HCT116 (cell line): Measurements from ENCODE around the gene ZNF165. TPM values are rescaled to one million over a fixed set of nuclear protein-coding genes. Genes with fewer than 3 reads are reported as not detected.

Source experiments
- ATAC-seq: fragments of 200-7000 bp; cut with Tn5 transposase; 2 replicates; pipeline ENCODE4 v1.9.1; 2020; ENCODE audit warnings: mild to moderate bottlenecking, moderate library complexity
- BruUV-seq: library from RNA; stranded (reverse); fragments of 400-500 nt; replicated peaks from 2 replicates; lab custom pipeline; 2021; lab: Mats Ljungman, UMichigan
- CTCF ChIA-PET: fragments of 300-600 bp; sonication (Branson Sonifier 250); formaldehyde crosslinking; loops from one replicate; lab custom pipeline; 2021; ENCODE audit warnings: antibody characterized with exemption; lab: Charles Lee
- POLR2A ChIA-PET: fragments of 300-600, 350-600 bp; sonication (Branson Sonifier 250); formaldehyde crosslinking; loops from one replicate; lab custom pipeline; 2021; ENCODE audit warnings: antibody characterized with exemption; lab: Charles Lee
- RAD21 ChIA-PET, 2 experiments: fragments of 300-600 bp; sonication (Branson Sonifier 250); formaldehyde crosslinking; loops; one replicate each; lab custom pipeline; 2023; ENCODE audit warnings: low total read pairs in 2 of 2; ENCODE audit not compliant: uncharacterized antibody in 2 of 2, unreplicated experiment in 2 of 2, low non-redundant PET in 1 of 2; lab: Charles Lee
- DNase-seq: peaks from one replicate; pipeline ENCODE4 v3.0.0-alpha.2; 2010; ENCODE audit warnings: low read depth, low spot score
- H2AFZ ChIP-seq: fragments of 200-600 bp; shearing (Covaris generic), sonication (generic); 2 replicates; pipeline ENCODE4 v1.6.1; 2017; ENCODE audit warnings: low read depth, mixed run types, mixed read lengths, antibody characterized with exemption, low read length; ENCODE audit not compliant: poor library complexity, severe bottlenecking
- H3K27ac ChIP-seq: 2 replicates; pipeline ENCODE4 v1.5.1; 2012; ENCODE audit warnings: low read depth, low read length
- H3K27me3 ChIP-seq: fragments of 200-600 bp; sonication (generic); 2 replicates; pipeline ENCODE4 v1.6.1; 2016; ENCODE audit warnings: mixed run types, low read length, mixed read lengths; ENCODE audit not compliant: insufficient read depth
- H3K36me3 ChIP-seq, 2 experiments: fragments of 200-500 bp in 1 of 2; fragments of 200-600 bp in 1 of 2; sonication (Bioruptor generic) in 1 of 2; sonication (generic) in 1 of 2; 2 replicates each; pipeline versions ENCODE4 v1.5.1 to v1.6.1; 2014 to 2016; ENCODE audit warnings: low read length in 2 of 2, inconsistent platforms in 1 of 2, mixed read lengths in 1 of 2, mixed run types in 1 of 2; ENCODE audit not compliant: insufficient read depth in 2 of 2, control insufficient read depth in 1 of 2
- H3K4me1 ChIP-seq, 2 experiments: fragments of 200-600 bp in 1 of 2; sonication (generic) in 1 of 2; 2 replicates each; pipeline versions ENCODE4 v1.5.1 to v1.6.1; 2012 to 2017; ENCODE audit warnings: low read length in 2 of 2, inconsistent platforms in 1 of 2, mild to moderate bottlenecking in 1 of 2, mixed read lengths in 1 of 2, mixed run types in 1 of 2, moderate library complexity in 1 of 2; ENCODE audit not compliant: insufficient read depth in 2 of 2, control insufficient read depth in 1 of 2
- H3K4me2 ChIP-seq: fragments of 200-600 bp; sonication (generic); 2 replicates; pipeline ENCODE4 v1.6.1; 2017; ENCODE audit warnings: mixed run types, low read length, mixed read lengths
- H3K4me3 ChIP-seq, 2 experiments: fragments of 200-600 bp in 1 of 2; sonication (generic) in 1 of 2; replicated peaks in 1 of 2; 2 replicates each; pipeline ENCODE4 v1.5.1; 2011 to 2016; ENCODE audit warnings: low read length in 2 of 2, control low read depth in 1 of 2, low read depth in 1 of 2, mild to moderate bottlenecking in 1 of 2, mixed read lengths in 1 of 2, mixed run types in 1 of 2
- H3K79me2 ChIP-seq: fragments of 200-600 bp; sonication (generic); 2 replicates; pipeline ENCODE4 v1.6.1; 2017; ENCODE audit warnings: mild to moderate bottlenecking, mixed run types, low read length, moderate library complexity, mixed read lengths; ENCODE audit not compliant: insufficient read depth
- H3K9ac ChIP-seq: fragments of 200-600 bp; sonication (generic); 2 replicates; pipeline ENCODE4 v1.6.1; 2016; ENCODE audit warnings: low read length, mixed read lengths
- H3K9me2 ChIP-seq: fragments of 200-600 bp; sonication (generic), shearing (Covaris generic); 2 replicates; pipeline ENCODE4 v1.6.1; 2017; ENCODE audit warnings: mixed run types, mild to moderate bottlenecking, moderate library complexity; ENCODE audit not compliant: insufficient read depth
- H3K9me3 ChIP-seq, 2 experiments: fragments of 200-500 bp in 1 of 2; fragments of 200-600 bp in 1 of 2; sonication (Bioruptor generic) in 1 of 2; sonication (generic) in 1 of 2; 2 replicates each; pipeline ENCODE4 v1.6.1; 2014 to 2017; ENCODE audit warnings: low read length in 2 of 2, mixed read lengths in 2 of 2, inconsistent platforms in 1 of 2, low read depth in 1 of 2, mild to moderate bottlenecking in 1 of 2, mixed run types in 1 of 2, moderate library complexity in 1 of 2; ENCODE audit not compliant: control insufficient read depth in 1 of 2, insufficient read depth in 1 of 2
- H4K20me1 ChIP-seq: fragments of 200-600 bp; sonication (generic), shearing (Covaris generic); 2 replicates; pipeline ENCODE4 v1.6.1; 2017; ENCODE audit warnings: mixed run types, mild to moderate bottlenecking, moderate library complexity; ENCODE audit not compliant: insufficient read depth
- ATF3 ChIP-seq: IDR thresholded peaks from 2 replicates; pipeline ENCODE4 v1.6.1; 2012
- CBX3 ChIP-seq: IDR thresholded peaks from 2 replicates; pipeline ENCODE4 v1.6.1; 2012; ENCODE audit warnings: low read depth
- MAX ChIP-seq: IDR thresholded peaks from 2 replicates; pipeline ENCODE4 v1.6.1; 2012
- POLR2A ChIP-seq: IDR thresholded peaks from 2 replicates; pipeline ENCODE4 v1.7.0; 2011; ENCODE audit warnings: borderline replicate concordance; ENCODE audit not compliant: insufficient read depth, insufficient read length; ENCODE audit errors: extremely low read depth
- POLR2AphosphoS5 ChIP-seq: IDR thresholded peaks from 2 replicates; pipeline ENCODE4 v1.6.1; 2011; ENCODE audit warnings: mild to moderate bottlenecking, low read depth, low read length, moderate library complexity
- REST ChIP-seq: IDR thresholded peaks from 2 replicates; pipeline ENCODE4 v1.6.1; 2012; ENCODE audit warnings: low read depth
- SP1 ChIP-seq: IDR thresholded peaks from 2 replicates; pipeline ENCODE4 v1.6.1; 2012; ENCODE audit warnings: low read depth
- SRF ChIP-seq: IDR thresholded peaks from 2 replicates; pipeline ENCODE4 v1.6.1; 2012; ENCODE audit warnings: low read depth
- TCF7L2 ChIP-seq: IDR thresholded peaks from 2 replicates; pipeline ENCODE4 v1.7.0; 2011; ENCODE audit warnings: borderline replicate concordance, inconsistent platforms; ENCODE audit not compliant: insufficient read depth, insufficient read length; ENCODE audit errors: extremely low read depth
- ZFX ChIP-seq: fragments of 450-650 bp; IDR thresholded peaks from 2 replicates; pipeline ENCODE4 v1.6.1; 2017
- intact Hi-C: fragments of 100-400 bp; cut with micrococcal nuclease; formaldehyde crosslinking; loops from 2 replicates; pipeline ENCODE4 v1.10.0; 2022
- total RNA-seq: library from RNA; stranded (reverse); gene quantifications from one replicate; pipeline ENCODE4 v1.2.1, GENCODE V29; 2021; ENCODE audit not compliant: unreplicated experiment
- TF ChIP-seq, protein P1 (sequence below), 3 experiments: fragments of 200-600 bp in 1 of 3; sonication (generic) in 1 of 3; IDR thresholded peaks in 2 of 3; conservative IDR thresholded peaks in 1 of 3; 2 replicates each; pipeline ENCODE4 v1.5.1; 2012 to 2017; ENCODE audit warnings: low read depth in 2 of 3, low read length in 2 of 3, antibody characterized with exemption in 1 of 3, borderline replicate concordance in 1 of 3, control low read depth in 1 of 3, mild to moderate bottlenecking in 1 of 3, mixed read lengths in 1 of 3, mixed run types in 1 of 3, moderate library complexity in 1 of 3; ENCODE audit not compliant: insufficient read depth in 1 of 3
- TF ChIP-seq, protein P2 (sequence below): IDR thresholded peaks from 2 replicates; pipeline ENCODE4 v1.6.1; 2011; ENCODE audit warnings: mild to moderate bottlenecking, low read length, moderate library complexity; ENCODE audit not compliant: insufficient replicate concordance; ENCODE audit errors: extremely low read depth

Gene ZNF165
- total RNA-seq, 1 experiment from 2014 or later: 11.2 TPM

- DNase-seq (no peak), ATAC-seq (no peak)
- no TSS peak for BruUV-seq
- no peak overlapping the region for H2AFZ ChIP-seq
- H4K20me1 ChIP-seq: no peaks in the 10 kb centered on the region
- no peak overlapping the region for H3K9ac ChIP-seq
- H3K4me1 ChIP-seq: peaks cover 0 to 5% of the 10 kb centered on the region in 2 experiments; a peak in 2 of 4 replicates
- no peaks in the 10 kb centered on the region for H3K9me2 ChIP-seq
- no peaks in the 10 kb centered on the region for H3K36me3 ChIP-seq
- no peaks in the 10 kb centered on the region for H3K9me3 ChIP-seq
- RAD21 ChIA-PET: no interaction called here
- H3K4me3 ChIP-seq: no peak overlapping the region
- CTCF ChIA-PET: no interaction called here
- intact Hi-C loops: no loop called here
- no peak overlapping the region for H3K27ac ChIP-seq
- H3K79me2 ChIP-seq: no peaks in the 10 kb centered on the region
- TF ChIP-seq POLR2A (no peak), REST (no peak), TCF7L2 (no peak), SRF (no peak), SP1 (no peak), MAX (no peak)
- POLR2A ChIA-PET: no interaction called here
- no peaks in the 10 kb centered on the region for H3K27me3 ChIP-seq
- H3K4me2 ChIP-seq: no peak overlapping the region
These were observed 27.1 kb downstream of the ZNF165 start for GRCh38 chr6:28107506-28107905.

GRCh38 chr6:28111964-28112363 is 31.6 kb downstream of the ZNF165 start:
- no peaks in the 10 kb centered on the region for H3K9me2 ChIP-seq
- BruUV-seq: no TSS peak
- H2AFZ ChIP-seq: no peak overlapping the region
- H3K27ac ChIP-seq: no peak overlapping the region
- no peak overlapping the region for H3K9ac ChIP-seq
- ATAC-seq (no peak), DNase-seq (no peak)
- H3K4me2 ChIP-seq: no peak overlapping the region
- CTCF ChIA-PET: no interaction called here
- no peaks in the 10 kb centered on the region for H3K27me3 ChIP-seq
- RAD21 ChIA-PET: no interaction called here
- intact Hi-C loops: no loop called here
- H4K20me1 ChIP-seq: no peaks in the 10 kb centered on the region
- no peaks in the 10 kb centered on the region for H3K9me3 ChIP-seq
- H3K36me3 ChIP-seq: peaks cover 4% of the 10 kb centered on the region in 2 experiments; a peak in 1 of 4 replicates
- no peaks in the 10 kb centered on the region for H3K4me1 ChIP-seq
- POLR2A ChIA-PET: interaction anchor here (0.9 kb wide), 1 partner anchor 12 kb away, joined by 3 read pairs; the partner anchor contains the start of gene ZSCAN16
- no peaks in the 10 kb centered on the region for H3K79me2 ChIP-seq
- no peak overlapping the region for H3K4me3 ChIP-seq
- TF ChIP-seq TCF7L2 (no peak), ZFX (no peak), ATF3 (no peak), POLR2AphosphoS5 (no peak), SRF (no peak), CBX3 (no peak)
- TF ChIP-seq, protein P1, sequence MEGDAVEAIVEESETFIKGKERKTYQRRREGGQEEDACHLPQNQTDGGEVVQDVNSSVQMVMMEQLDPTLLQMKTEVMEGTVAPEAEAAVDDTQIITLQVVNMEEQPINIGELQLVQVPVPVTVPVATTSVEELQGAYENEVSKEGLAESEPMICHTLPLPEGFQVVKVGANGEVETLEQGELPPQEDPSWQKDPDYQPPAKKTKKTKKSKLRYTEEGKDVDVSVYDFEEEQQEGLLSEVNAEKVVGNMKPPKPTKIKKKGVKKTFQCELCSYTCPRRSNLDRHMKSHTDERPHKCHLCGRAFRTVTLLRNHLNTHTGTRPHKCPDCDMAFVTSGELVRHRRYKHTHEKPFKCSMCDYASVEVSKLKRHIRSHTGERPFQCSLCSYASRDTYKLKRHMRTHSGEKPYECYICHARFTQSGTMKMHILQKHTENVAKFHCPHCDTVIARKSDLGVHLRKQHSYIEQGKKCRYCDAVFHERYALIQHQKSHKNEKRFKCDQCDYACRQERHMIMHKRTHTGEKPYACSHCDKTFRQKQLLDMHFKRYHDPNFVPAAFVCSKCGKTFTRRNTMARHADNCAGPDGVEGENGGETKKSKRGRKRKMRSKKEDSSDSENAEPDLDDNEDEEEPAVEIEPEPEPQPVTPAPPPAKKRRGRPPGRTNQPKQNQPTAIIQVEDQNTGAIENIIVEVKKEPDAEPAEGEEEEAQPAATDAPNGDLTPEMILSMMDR (IDR thresholded peaks at IDR 0.05 in 2 of 3, conservative IDR thresholded peaks at IDR 0.05 in 1 of 3; ENCODE audit: borderline replicate concordance in 1 of 3, insufficient read depth in 1 of 3, low read depth in 2 of 3, low read length in 2 of 3): no peak
- TF ChIP-seq, protein P2, sequence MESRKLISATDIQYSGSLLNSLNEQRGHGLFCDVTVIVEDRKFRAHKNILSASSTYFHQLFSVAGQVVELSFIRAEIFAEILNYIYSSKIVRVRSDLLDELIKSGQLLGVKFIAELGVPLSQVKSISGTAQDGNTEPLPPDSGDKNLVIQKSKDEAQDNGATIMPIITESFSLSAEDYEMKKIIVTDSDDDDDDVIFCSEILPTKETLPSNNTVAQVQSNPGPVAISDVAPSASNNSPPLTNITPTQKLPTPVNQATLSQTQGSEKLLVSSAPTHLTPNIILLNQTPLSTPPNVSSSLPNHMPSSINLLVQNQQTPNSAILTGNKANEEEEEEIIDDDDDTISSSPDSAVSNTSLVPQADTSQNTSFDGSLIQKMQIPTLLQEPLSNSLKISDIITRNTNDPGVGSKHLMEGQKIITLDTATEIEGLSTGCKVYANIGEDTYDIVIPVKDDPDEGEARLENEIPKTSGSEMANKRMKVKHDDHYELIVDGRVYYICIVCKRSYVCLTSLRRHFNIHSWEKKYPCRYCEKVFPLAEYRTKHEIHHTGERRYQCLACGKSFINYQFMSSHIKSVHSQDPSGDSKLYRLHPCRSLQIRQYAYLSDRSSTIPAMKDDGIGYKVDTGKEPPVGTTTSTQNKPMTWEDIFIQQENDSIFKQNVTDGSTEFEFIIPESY: no peak
